Nucleus accumbens (tissue), 56 donors: ENCODE data around the gene NPAS3.
A peak's percentile ranks its signal among the peaks of the same experiment; 100 is the strongest.

Source experiments
- DNase-seq, 56 donors: peaks; one replicate each; lab custom pipeline; 2025; lab: John Stamatoyannopoulos, UW

NPAS3 gene

GRCh38 chr14:33357225-33358010, 418.7 kb downstream of the NPAS3 start:
- DNase-seq, result peak in 31 of 56 donors; percentile 7 to 71 (median 39)

- no peak for DNase-seq
These were observed 420.7 kb downstream of the NPAS3 start for GRCh38 chr14:33359288-33359881.

- DNase-seq, result no peak
These were observed 424.3 kb downstream of the NPAS3 start for GRCh38 chr14:33362934-33363333.

- DNase-seq, result no peak
These were observed 425.0 kb downstream of the NPAS3 start for GRCh38 chr14:33363682-33364081.

- peak in 33 of 56 donors; percentile 4 to 66 (median 32) for DNase-seq
These were observed 425.8 kb downstream of the NPAS3 start for GRCh38 chr14:33364466-33364865.

- DNase-seq, result no peak
These were observed 430.4 kb downstream of the NPAS3 start for GRCh38 chr14:33369041-33369440.

- DNase-seq, result no peak
These were observed 431.3 kb downstream of the NPAS3 start for GRCh38 chr14:33369972-33370371.

- DNase-seq, result no peak
These were observed 431.7 kb downstream of the NPAS3 start for GRCh38 chr14:33370426-33370825.

- no peak for DNase-seq
These were observed 436.5 kb downstream of the NPAS3 start for GRCh38 chr14:33375196-33375595.

- no peak for DNase-seq
These were observed 437.1 kb downstream of the NPAS3 start for GRCh38 chr14:33375786-33376185.

GRCh38 chr14:33376510-33376909, 437.8 kb downstream of the NPAS3 start:
- DNase-seq, result no peak

- DNase-seq, result no peak
These were observed 439.1 kb downstream of the NPAS3 start for GRCh38 chr14:33377596-33378390.

GRCh38 chr14:33381717-33382116, 443.0 kb downstream of the NPAS3 start:
- no peak for DNase-seq

GRCh38 chr14:33386140-33386539, 447.5 kb downstream of the NPAS3 start:
- no peak for DNase-seq

GRCh38 chr14:33386781-33387180, 448.1 kb downstream of the NPAS3 start:
- DNase-seq, result peak in 1 of 56 donors; percentile 2

- DNase-seq, result no peak
These were observed 451.7 kb downstream of the NPAS3 start for GRCh38 chr14:33390335-33390734.

- no peak for DNase-seq
These were observed 454.7 kb downstream of the NPAS3 start for GRCh38 chr14:33393231-33393894.

- DNase-seq, result no peak
These were observed 455.3 kb downstream of the NPAS3 start for GRCh38 chr14:33393895-33394368.

GRCh38 chr14:33401311-33401710, 462.6 kb downstream of the NPAS3 start:
- DNase-seq, result no peak

- no peak for DNase-seq
These were observed 463.9 kb downstream of the NPAS3 start for GRCh38 chr14:33402604-33403003.

GRCh38 chr14:33404054-33404453, 465.4 kb downstream of the NPAS3 start:
- no peak for DNase-seq
